ENCODE data around the gene TLR10.
"Not testable (repeated sequence)": the region's sequence is repeated elsewhere in the genome, so short reads cannot be mapped to it uniquely, and the experiment has no call there.

The TLR10 gene

DNA sequence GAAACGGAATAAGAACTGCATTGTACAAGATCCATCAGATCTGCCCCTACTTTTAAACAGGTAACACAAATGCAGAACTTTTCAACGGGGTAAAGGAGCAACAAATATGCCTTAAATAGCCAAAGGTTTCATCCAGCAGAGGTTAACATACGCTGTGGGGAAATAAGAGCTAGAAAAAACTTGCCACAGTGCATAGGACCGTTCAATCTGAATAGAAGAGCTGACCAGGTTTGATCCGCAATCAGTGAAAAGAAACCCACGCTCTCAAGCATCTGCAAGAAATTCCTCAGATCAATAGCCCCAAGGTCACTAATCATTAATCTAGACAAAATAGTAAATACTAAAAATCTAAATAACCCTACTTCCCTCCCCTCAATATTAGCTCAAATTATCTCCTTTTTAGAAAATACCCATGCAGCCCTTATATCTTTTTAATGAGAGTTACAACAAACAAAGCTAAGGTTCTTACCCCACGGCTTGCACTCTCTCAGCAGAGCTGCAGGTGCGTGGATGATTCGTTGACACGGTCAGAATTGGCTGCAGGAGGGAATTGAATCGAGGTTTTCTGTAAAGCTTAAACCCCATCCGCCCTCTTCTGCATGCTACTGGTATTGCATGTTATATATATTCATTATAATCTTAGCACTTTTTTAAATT lies at the start of gene TLR10:
Gene TLR10, minus strand, starts transcription at position 539 of the 657 bp plus-strand sequence. CDS start 7,400 bp downstream, outside the sequence.
- peak; percentile 63 for DNase-seq

DNA sequence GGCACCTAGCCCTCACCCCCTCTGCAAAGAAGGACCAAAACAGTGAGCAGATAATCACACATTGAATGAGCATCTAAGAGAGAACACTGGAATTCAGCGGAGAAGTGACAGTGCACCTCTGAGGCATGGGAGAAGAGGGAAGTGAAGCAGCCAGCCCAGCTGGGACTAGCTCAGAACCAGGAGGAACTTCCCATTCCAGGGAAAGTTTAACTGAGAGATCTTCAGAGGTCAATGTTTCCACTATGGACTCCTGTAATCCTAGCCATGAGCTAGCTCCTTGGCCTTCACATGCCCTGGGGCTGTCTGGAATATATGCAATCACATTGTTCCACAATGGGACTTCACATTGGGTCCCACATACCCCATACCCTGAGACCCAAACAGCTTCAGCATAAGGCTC lies 49.4 kb upstream of the TLR10 start:
- DNase-seq, result no peak

GRCh38 chr4:38831653-38832052 lies 48.9 kb upstream of the TLR10 start:
- no peak for DNase-seq

GRCh38 chr4:38829237-38829636 lies 46.4 kb upstream of the TLR10 start:
- no peak for DNase-seq

DNA sequence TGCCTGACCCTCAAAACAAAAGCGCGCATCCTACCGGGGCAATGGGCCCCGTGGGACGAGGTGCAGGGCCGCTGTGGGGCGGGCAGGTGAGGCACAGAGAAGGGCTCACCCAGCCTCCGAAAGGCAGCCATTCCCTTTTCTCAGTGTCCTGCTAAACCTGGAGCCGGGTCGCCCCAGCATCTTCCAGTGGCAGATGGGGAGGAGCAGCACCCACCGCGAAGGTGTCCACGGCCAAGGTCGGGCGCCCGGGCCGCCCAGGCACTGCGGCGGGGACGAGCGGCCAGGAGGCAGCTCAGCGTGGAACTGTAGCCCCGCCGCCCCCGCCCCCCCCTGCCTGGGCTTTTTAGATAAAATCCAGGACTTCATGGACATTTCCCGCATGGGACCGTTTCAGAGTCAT lies 41.0 kb upstream of the TLR10 start:
- DNase-seq, result no peak

DNA sequence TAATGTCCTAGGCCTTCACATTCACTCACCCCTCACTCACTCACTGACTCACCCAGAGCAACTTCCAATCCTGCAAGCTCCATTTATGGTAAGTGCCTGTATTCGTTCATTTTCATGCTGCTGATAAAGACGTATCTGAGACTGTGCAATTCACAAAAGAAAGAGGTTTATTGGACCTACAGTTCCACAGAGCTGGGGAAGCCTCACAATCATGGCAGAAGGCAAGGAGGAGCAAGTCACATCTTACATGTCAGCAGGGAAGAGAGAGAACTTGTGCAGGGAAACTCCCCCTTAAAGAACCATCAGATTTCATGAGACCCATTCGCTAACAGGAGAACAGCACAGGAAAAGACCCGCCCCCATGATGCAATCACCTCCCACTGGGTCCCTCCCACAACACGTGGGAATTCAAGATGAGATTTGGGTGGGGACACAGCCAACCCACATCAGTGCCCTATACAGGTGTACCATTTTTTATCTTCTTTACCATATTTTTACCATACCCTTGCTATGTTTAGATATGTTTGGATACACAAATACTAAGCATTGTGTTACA lies 40.0 kb upstream of the TLR10 start:
- no peak for DNase-seq

GRCh38 chr4:38821739-38822138 lies 38.9 kb upstream of the TLR10 start:
- no peak for DNase-seq

DNA sequence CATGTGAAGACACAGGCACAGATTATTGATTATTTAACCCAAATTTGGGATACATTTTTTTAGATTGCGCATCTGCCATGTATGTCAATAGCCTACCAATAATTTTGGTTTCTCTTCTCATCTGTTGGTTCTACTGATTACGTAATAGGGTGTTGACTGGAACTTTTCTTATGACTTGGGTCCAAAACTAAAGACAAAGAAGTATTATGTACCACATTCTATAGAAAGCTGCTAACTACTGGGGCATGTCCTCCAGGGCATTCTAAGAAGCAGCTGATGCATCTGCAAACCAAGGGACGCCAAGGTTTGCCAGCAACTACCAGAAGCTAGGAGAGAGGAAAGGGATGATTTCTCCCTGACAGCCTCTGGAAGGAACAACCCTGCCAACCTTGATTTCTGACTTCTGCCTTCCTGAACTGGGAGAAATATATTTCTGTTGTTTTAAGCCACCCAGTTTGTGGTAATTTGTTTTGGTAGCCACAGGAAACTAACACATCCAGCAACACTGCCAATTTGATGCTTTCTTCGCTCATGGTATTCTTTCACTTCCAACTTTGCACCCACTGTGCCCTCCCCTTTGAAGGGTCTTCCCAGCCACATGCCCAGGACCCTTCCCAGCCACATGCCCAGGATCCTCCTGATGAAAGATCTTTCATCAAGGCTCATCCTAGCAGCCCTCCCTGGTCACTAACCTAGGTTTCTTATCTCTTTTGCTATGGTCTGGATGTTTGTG lies 37.7 kb upstream of the TLR10 start:
- no peak for DNase-seq

GRCh38 chr4:38819569-38819968 lies 36.8 kb upstream of the TLR10 start:
- no peak for DNase-seq

DNA sequence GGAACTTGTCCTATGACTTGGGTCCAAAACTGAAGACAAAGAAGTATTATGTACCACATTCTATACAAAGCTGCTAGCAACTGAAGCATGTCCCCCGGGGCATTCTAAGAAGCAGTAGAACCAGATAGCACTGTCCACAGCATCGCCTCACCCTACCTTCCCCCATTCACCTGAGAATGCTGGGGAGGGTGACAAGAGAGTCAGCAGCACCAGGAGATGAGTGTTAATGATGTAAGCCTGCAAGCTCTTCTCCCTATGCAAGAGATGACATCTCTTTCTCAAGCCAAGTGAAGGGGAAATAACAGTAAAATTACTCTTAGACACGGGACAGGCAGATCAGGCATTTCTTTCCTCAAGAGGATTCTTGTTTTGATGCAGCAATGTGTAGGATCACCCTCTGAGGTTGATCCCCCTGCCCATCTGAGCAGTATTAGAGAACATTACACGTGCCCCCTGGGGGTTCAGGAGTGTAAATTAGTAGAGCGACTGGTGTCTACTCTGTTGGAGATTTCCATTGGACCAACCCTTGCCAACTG lies 35.7 kb upstream of the TLR10 start:
- DNase-seq, result no peak

DNA sequence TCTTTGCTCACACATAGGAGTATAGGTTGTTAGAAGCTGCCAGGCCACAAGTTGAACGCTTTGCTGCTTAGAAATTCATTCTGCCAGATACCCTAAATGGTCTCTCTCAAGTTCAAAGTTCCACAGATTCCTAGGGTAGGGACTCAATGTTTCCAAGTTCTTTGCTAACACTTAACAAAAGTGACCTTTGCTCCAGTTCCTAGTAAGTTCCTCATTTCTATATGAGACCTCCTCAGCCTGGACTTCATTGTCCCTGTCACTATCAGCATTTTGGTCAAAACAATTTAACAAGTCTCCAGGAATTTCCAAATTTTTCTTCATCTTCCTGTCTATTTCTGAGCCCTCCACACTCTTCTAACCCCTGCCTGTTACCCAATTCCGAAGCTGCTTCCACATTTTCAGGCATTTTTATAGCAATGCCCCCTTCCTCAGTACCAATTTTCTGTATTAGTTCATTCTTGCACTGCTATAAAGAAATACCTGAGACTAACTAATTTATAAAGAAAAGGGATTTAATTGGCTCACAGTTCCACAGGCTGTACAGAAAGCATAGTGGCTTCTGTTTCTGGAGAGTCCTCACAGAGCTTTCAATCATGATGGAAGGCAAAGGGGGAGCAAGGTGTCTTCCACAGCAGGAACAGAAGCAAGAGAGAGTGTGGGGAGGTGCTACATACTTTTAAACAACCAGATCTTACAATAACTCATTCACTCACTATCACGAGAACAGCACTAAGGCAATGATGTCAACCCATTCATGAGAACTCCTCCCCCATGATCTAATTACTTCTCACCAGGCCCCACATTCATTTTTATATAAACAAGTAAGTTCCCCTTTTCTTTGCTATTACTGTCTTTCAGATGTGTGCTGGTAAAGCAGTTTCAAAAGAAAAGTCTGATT lies 33.3 kb upstream of the TLR10 start:
- no peak for DNase-seq

GRCh38 chr4:38814386-38814785 lies 31.6 kb upstream of the TLR10 start:
- no peak for DNase-seq

DNA sequence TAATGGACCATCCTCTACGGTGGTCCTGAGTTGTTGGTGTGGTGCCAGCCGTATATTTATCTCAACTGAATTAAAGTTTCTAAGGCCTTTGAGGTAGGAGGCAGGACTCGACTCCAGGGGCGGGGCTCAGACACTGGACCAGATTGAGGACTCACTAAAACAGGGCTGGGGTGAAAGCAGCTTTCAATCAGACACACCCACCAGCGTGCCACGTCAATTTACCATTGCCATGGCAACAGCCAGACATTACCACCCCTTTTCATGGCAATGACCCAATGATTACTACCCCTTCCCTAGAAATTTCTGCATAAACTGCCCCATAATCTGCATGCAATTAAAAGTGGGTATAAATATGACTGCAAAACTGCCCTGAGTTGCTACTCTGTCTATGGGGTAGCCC lies 28.5 kb upstream of the TLR10 start:
- no peak for DNase-seq

- not testable (repeated sequence) for DNase-seq
Measured at GRCh38 chr4:38807462-38807861, 24.7 kb upstream of the TLR10 start.

- DNase-seq, result not testable (repeated sequence)
Measured at GRCh38 chr4:38806251-38806650, 23.5 kb upstream of the TLR10 start.

GRCh38 chr4:38805530-38806145 lies 22.8 kb upstream of the TLR10 start:
- DNase-seq, result peak; percentile 25

GRCh38 chr4:38804654-38805295 lies 22.0 kb upstream of the TLR10 start, which contains the start of gene TLR1:
Gene TLR1 (minus strand): TSS chr4:38804791. CDS start chr4:38798831, 5,960 bp downstream.
- peak; percentile 77 for DNase-seq

DNA sequence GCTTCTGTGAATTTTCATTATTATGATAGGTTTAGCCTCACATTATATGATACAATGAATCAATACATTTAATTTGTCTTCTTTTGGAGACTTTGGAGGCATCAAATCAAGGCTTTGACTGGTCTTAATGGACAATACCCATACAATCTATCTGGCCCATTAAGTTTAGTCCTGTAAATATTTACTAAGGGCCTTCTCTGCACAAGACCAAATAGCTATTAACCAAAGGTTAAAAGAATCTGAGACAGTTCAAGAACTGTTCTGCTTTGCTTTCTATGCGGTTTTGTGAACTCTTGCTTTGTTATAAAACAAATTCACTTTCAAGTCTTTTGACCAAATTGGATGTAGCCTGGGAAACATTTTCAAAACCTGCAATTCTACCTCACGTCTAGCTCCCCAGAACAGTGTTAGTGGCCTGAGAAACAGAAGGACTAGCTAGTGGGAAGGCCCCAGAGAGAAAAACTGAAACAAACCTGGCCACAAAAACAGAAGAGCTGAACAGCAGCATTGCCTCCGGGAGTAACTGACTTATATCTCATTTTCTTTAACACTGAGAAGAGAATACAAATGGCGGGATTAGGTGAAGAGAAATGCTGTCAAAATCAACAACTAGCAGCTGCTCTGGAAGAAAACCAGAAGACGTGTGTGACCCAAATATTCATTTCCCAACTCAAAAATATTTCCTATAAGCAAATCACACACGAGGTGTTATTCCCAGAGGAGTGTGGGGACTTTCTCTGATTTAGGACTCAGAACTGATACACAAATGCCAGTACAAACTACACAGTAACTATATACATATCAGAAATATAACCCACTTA lies 21.3 kb upstream of the TLR10 start:
- DNase-seq, result peak; percentile 19

DNA sequence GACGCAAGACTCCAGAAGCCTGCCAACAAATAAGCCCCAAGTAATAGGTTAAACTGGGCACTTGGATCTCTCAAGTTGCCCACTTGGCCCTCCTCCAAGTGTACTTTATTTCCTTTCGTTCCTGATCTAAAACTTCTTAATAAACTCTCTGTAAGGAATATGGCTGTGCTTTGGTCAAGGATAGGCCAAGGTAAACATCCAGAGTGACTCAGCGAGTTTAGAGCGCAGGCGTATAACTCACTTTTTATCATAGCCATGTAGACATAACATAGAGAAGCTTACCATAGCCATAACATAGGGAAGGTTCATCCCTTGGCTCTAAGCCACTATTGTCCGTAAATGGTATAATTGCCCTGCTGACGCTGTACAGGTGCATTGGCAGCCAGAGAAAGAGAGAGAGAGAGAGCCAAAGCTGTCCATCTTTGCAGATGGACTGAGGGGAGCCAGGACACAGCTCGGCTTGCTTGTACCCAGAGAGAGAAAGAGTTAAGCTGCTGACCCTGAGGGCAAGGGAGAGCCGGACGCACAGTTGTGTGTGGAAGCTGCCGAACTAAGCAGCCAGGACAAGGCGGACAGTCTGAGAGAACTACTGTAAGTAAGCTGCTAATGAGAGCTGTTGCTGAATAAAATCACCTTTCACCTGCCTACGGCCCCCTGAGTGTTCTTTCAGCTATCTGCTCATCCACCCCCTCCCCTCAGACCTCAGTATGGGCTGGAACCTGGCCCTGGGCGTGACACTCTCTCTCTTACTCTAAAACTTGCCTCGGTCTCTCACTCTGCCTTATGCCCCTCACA lies 20.0 kb upstream of the TLR10 start:
- DNase-seq, result no peak

- no peak for DNase-seq
Measured at GRCh38 chr4:38800961-38801450, 18.2 kb upstream of the TLR10 start.
